SW 1271 (cell line): Measurements from ENCODE around the gene HLA-DPB1.
"Not testable (repeated sequence)": the region's sequence is repeated elsewhere in the genome, so short reads cannot be mapped to it uniquely, and the experiment has no call there.

ENCODE experiments used
- DNase-seq, 2 experiments: peaks; one replicate each; lab custom pipeline; 2025; lab: John Stamatoyannopoulos, UW

The HLA-DPB1 gene

DNA sequence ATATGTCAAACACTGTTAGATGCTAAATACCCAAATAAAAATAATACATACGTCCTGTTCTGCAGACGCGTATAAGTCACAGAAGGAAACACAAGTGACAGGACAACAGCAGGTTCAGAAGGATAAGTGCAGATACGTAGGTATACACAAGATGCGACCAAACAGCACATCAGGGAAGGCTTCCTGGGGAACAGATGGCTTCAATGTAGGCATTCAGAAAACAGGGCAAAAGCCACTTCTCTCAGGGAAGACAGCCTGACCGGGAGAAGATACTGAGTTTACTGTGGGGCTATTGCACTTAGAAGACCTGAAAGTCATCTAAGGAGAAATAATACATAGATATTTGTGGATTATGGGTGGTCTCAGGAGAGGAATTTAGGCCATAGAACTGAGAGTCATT lies 4.2 kb upstream of the HLA-DPB1 start:
- DNase-seq, result no peak

DNA sequence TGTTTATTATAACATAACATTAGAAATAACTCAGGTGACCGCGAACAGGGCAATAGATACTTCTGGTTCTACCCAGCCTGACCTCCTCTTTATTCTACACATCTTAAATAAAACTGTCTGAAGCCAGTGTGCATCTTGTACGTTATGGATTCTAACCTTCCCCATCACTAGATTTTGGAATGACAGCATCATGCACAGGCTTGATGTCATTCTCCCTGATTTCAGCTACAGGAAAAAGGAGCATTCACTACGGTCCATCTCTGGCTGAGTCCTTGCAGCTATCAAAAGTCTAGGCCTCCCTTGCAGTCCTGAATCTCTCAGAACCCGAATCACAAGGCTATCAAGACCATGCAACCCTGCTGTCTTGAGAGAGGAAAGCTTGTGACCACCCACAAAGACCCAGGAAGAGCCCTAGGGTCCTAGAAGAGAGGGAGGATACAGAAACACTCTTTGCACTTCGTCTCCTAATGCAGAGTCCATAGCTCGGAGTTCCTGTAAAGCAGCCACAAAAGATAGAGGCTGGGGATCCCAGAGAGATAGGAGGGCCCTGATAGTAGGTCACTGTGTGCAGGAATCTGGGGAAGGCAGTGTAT lies 3.2 kb upstream of the HLA-DPB1 start:
- DNase-seq, result no peak

DNA sequence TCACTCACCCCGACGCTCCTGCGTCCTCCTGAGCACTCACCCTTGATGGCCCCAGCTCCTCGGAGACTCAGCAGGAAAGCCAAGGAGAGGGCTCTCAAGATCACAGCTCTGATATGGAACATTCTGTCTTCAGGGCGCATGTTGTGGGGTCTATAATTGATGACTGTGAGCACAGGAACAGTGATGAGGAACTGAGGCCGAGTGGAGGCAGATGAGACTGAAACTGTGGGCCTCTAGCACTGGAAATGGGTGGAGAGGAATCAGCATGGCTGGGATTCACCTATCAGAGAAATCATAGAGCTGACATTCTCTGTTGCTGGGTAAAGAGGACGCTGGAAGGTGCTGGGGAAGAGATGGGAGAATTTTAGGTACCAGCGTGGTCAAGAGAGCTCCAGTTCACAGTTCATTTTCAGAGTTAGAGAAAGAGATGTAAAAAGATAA lies 2.3 kb upstream of the HLA-DPB1 start, which contains the start of gene HLA-DPA1:
TSS of gene HLA-DPA1 (minus strand) at position 219 of the 441 bp plus-strand sequence.
- DNase-seq, result peak in 1 of 2 experiments; percentile 56

DNA sequence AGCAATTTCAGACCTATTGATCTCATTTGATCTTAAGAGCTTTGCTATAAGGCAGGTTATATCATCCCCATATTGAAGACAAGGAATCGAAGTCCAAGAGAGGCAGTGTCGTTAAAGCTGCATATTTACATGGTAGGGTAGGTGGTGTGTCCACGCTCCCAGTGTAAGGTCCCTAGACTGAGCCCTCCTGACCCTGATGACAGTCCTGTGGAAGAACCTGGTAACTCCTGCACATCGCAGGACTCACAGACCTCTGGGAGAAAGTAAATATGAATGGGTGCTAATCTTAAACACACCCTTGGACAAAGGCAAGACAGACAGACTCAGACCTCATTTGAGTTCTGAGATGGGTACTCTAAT lies 602 bp upstream of the HLA-DPB1 start:
- DNase-seq, result no peak

DNA sequence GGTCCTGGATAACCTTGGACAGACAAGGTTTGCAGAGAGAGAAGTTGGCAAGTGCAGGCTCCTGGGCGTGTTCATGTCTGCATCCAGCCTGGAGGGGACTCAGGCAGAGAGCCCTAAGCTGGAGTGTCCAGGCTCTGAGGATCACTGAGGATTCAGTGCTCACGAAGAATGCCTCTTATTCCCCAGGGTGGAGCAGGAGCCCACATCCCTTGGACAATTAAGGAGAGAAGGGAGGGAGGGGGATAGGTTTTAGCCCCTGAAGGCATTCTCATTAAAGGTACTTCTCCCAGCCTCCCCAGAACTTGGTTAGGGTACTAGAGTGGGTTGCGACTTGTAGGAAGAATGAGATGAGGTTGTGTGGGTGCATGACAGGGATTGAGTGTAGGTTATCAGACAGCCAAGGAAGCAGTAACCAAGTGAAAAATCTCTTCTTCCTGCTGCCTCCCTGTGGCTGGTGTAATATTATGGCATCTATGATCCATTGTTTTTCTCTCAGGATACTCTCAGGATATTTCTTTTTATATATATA lies 680 bp downstream of the HLA-DPB1 start:
- no peak for DNase-seq

DNA sequence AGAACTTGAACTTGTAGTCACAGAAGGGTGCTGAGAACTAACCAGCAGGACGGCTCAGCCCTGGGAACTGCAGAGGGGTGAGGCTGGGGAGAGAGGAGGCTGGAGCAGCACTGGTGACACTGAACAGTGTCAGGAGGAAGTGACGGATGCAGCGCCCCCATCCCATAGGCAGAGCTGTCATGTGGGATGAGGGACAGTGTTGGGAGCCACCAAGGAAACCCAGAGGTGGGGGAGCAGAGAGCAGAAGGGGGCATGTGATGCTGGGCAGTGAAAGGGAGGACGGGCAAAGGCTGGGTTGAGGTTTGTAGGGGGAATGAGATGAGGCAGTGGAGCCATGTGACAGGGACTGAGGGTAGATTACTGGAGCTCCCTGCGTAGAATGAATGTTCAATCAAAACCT lies 2.1 kb downstream of the HLA-DPB1 start:
- no peak for DNase-seq

DNA sequence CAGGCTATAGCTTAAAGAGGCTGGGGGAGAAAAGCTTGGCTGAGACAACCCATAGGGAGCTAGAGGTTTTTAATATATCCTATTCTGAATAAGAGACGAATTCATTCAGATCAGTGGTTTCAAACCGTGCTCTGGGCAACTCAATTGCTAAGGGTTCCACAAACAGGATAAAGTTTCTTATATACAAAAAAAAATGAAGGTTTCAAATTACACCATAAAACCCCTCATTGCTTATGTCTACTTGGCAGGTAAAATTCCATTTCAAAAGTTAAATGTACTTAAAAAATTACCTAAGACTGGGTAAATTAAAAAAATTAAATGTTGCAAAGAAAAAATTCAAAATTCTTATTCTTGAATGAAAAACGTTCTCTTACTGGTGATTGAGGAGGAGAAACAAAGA lies 2.7 kb downstream of the HLA-DPB1 start:
- DNase-seq, result no peak

DNA sequence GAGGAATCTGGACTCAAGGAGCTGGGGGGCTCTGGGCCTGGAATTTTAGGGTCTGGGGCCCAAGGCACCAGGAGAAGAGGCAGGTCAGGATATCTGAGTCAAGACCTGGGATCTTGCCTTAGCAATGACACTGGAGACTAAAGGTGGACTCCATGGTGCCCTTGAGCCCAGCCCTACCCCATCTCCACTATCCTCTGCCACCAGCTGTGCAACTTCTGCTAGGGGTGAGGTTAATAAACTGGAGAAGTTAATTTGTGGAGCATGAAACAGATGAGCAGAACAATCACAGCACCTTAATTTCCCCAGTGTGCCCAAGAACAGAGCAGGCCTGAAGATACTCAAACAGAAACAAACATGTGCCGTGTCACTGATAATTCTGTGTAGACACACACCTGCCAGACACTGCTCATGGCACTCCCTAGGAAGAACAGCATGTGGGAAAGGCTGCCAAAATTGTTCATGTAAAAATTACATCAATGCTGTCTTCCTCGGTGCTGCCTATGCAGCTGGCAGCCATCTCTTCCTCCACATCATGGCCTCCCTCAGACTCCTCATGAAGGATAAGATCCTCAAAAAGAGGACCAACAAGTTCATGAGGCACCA lies 3.2 kb downstream of the HLA-DPB1 start:
- no peak for DNase-seq

DNA sequence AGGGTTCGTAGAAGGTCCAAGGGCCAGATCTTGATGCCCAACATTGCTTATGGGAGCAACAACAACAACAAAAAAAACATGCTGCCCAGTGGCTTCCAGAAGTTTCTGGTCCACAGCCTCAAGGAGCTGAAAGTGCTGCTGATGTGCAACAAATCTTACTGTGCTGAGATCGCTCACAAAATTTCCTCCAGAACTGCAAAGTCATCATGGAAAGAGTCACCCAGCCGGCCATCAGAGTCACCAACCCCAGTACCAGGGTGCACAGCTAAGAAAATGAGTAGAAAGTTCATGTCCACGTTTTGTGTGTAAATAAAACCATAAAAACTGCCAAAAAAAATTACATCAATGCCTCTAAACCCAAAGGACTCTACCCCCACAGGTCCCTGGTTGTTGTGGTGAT lies 3.8 kb downstream of the HLA-DPB1 start:
- DNase-seq, result no peak

DNA sequence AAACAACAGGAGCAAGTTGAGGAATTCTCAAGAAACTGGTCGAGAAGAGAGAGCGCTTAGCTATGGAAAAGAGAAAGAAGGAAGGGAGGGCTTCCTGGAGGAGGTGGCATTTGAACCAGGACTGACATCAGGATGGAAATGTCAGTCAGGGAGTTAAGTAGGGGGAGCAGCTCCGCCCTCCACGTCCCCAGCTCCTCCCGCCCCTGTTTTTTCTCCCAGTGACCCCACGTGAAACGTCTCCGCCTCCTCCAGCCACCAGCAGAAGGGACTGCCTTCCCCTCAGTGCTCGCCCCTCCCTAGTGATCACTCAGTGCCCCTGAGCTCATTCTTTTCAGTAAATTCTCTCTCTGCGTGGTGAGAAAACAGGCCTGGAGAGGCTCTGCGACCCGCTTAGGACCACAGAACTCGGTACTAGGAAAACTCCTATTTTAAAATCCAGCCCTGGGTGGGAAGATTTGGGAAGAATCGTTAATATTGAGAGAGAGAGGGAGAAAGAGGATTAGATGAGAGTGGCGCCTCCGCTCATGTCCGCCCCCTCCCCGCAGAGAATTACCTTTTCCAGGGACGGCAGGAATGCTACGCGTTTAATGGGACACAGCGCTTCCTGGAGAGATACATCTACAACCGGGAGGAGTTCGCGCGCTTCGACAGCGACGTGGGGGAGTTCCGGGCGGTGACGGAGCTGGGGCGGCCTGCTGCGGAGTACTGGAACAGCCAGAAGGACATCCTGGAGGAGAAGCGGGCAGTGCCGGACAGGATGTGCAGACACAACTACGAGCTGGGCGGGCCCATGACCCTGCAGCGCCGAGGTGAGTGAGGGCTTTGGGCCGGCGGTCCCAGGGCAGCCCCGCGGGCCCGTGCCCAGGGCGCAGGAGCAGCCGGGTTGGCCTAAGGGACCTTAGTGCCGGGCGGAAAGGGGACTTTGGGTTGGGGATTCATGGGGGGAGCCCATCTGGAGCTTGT lies 4.6 kb downstream of the HLA-DPB1 start:
- DNase-seq, result no peak

DNA sequence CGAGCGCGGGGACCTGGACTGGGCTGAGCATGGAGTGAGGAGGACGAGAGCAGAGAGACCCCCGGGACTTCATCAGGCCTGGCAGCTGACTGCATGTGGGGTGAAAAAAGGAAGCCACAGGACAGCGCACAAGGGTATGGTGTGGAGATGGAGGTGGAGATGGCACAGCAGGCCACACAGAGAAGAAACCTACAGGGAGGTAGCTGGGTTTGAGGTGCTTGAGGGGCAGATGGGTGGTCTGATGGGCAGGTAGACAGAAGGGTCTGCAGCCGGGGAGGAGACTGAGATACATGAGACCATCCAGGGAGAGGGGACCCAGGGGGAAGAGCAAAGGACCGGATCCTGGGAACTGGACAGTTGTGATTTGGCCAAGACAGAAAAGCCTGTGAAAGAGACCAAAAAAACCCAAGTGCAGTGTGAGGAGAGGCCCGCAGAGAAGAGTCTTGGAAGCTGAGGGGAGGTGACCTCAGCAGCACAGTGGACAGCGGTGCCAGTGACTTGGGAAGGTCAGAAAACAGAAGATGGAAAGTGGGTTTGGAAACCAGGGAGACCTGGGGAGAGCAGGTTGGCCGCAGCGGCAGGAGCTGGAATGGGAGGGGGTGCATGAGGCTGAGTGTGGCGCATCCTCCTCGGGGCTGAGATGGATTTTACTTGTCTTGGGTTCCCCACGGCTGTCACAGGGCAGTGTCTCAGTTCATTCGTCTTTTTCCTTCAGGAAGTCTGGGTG lies 5.5 kb downstream of the HLA-DPB1 start:
- no peak for DNase-seq

DNA sequence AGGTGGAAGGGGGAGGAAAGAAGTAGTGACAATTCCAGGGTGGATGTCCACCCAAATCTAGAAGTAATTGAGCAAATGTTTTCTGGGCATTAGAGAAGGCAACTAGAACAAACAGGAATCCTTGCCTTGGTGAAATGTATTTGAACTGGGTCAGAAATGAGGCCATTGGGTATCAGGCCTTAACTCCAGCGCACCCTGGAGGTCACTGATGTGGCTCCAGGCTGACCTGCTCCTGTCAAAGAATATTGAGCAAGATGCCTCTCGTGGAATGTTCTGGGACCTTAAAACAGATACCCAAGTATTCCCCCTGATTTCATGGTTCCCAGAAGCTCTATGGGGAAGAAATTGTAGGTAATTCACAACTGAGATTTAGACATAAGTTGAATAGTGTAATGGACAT lies 6.9 kb downstream of the HLA-DPB1 start:
- peak; percentile 13 to 53 for DNase-seq

DNA sequence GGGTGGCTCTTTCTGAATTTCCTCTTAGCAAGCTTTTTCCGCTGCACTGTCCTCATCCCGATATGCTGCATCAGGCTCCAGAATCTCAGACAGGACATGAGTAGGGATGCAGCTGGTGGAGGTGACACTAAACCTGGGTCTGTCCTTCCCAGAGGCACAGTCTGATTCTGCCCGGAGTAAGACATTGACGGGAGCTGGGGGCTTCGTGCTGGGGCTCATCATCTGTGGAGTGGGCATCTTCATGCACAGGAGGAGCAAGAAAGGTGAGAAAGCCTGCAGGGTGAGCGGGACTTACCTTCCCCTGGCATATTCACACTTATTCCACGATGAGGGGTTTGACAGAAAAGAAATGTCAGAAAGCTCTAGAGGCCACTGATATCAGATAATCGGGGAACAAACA lies 9.8 kb downstream of the HLA-DPB1 start:
- DNase-seq, result no peak

DNA sequence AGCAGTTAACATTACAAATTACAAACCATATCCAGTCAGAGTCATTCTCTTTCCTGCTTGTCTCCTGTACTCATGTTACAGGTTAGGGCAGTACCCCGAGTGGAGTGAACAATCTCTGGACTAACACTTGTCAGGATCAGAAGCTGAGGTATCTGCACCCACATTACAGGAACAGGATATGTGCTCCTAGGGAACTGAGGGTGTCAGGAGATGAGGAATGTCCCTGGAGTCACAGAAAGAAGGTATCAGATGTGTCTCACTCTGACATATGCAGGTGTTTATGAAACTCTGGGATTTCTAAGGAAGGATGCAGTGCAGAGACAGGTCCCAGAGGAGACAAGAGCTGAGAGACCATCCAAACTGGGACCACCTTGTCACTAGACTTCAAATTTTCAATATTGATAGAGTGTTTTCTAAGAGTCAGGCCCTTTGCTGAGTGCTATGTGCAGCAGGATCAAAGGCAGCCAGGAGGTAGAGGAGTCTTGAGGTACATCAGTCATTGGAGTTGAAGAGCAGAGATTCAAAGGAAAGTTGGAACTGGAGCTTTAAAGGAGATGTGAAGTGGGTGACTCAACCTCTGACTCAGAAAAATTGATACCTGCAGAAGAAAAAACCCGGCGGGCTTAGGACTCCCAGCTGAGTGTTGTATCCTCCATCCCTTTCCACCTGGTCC lies 12.6 kb downstream of the HLA-DPB1 start:
- no peak for DNase-seq

DNA sequence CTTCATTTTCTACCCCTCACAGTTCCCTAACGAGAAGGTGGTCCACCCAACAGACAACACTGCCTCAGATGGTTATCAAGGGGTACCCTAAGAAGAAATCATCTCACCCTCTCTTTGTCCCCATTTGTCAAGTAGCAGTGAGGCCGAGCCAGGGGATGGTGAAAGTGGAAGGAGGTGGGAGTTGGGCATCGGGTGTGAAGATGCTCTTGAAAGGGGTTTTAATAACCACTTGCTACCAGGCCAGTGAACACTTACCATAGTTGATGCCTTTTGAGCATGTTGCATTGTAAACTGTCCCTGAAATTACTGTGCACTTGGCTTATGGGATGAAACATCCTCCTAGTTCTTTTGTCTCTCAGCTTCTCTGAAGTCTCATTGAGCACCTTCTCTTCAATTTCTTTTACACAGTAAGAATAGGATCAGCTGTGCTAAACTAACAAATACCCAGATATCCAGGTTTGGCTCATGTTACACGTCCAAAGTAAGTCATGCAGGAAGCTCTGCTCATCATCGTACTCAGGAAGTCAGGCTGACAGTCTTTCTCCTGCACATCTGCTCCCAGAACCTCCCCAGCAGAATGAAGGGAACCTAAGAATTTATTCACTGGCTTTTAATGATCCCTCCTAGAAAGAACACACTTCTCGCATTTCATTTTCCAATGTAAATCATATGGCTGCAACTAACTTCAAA lies 13.3 kb downstream of the HLA-DPB1 start:
- no peak for DNase-seq

DNA sequence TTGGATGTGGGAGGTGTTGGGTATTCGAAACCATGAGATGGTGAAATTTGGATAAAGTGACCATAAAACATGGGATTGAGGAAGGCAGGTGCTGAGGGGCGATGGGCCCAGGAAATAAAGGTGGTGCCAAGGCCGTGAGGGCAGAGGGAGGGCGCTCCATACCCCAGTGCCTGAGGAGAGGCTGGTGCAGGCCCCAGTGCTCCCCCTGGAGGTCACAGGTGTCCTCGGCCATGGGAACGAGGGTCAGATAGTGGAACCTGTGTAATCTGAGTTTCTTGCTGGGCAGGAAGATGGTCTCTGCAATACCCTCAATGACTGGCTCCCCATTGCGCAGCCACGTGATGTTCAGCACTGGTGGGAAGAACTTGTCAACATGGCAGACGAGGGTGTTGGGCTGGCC lies 16.2 kb downstream of the HLA-DPB1 start:
- DNase-seq, result no peak

DNA sequence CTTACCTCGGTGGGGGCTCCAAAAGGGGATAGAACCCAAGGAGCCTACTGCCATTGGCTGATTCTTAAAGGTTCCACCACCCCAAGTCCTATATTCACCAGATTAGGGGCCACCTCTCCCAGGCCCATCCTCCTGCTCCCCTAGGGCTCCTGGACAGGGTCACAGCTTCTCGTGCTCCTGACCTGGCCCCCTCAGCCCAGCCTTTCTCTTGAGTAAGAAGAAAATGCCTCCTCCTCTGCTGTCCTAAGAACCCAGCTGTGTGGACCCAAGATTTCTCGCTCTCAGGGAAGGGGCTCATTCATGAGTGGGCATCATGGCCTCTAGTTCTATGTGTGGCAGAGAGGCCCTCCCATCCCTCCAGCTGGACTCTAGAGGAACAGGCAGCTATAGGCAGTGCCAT lies 16.6 kb downstream of the HLA-DPB1 start:
- DNase-seq, result no peak

DNA sequence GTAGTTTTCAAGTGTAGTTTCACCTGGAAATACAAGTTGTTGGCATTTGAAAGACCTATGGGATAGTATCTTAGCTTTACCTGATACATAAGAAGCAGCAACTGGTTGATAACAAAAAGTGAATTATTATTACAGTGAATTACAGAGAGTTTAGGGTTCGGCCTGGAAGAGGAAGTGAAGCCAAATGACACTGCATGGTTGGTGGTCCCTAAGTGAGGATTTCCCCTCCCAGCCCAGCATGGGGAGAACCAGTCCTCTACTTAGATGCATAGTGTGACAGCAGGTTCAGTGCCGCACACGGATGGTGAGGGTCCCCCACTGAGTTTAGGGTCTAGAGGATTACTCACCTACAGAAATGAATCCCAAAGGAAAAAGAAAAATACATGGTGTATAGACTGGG lies 18.1 kb downstream of the HLA-DPB1 start:
- DNase-seq, result no peak

DNA sequence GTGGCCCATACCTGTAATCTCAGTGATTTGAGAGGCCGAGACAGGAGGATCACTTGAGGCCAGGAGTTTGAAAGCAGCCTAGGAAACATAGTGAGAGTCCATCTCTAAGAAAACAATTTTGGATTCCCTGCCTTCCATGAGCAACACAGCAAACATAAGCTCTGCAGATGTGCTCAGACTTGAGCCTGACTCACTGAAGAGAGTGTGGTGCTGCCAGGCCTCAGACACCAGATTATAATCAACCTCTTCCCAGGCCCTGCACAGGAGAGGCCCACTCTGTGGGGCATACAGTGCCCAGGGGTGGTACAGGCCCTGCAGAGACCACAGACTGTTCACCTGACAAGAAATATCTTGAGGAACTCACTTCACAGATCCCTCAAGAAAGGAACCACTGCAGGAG lies 19.9 kb downstream of the HLA-DPB1 start:
- no peak for DNase-seq

DNA sequence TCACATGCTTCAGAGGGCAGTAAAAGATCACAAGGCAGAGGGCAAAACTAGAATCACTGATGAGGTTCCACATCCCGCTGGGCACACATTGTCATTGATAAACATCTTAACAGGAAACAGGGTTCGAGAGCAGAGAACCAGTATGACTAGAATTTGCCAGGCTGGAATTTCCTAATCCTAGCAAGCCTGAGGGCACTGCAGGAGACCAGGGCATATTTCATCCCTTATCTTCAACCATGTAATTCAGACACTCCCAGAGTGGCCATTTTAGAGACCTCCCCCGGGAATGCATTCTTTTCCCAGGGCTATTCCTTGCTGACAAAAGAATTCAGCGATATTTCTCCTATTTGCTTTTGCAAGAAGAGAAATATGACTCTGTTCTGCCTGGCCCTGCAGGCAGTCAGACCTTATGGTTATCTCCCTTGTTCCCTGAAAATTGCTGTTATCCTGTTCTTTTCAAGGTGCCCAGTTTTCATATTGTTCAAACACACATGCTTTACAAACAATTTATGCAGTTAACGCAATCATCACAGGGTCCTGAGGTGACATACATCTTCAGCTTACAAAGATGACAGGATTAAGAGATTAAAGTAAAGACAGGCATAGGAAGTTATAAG lies 25.4 kb downstream of the HLA-DPB1 start:
- DNase-seq, result not testable (repeated sequence)
